Omental fat pad (tissue), 4 donors: ENCODE data around the gene CRBN. TPM values are rescaled to one million over a fixed set of nuclear protein-coding genes. Genes with fewer than 3 reads are reported as not detected.

ENCODE experiments used
- ATAC-seq: fragments of 150-250 bp; one replicate; pipeline ENCODE4 v1.9.1; 2016; ENCODE audit warnings: mild to moderate bottlenecking, moderate library complexity; ENCODE audit not compliant: low FRiP score
- DNase-seq: peaks from one replicate; pipeline ENCODE4 v3.0.0-alpha.2; 2019; ENCODE audit warnings: low spot score
- total RNA-seq, 4 donors: library from RNA; depleted of rRNA; stranded (reverse); fragments of >200 nt; gene quantifications; one replicate each; pipeline ENCODE4 v1.1.0, GENCODE V29; 2016
- TF ChIP-seq, protein P1 (sequence below), 3 donors: fragments of 450-650 bp; IDR thresholded peaks; one replicate each; pipeline ENCODE4 v1.5.1; 2016 to 2017; ENCODE audit warnings: antibody characterized with exemption in 3 of 3, mild to moderate bottlenecking in 3 of 3, moderate library complexity in 2 of 3

Gene CRBN
- total RNA-seq, 4 donors from 2014 or later, result 63.2 to 137 (median 69.2) TPM

DNA sequence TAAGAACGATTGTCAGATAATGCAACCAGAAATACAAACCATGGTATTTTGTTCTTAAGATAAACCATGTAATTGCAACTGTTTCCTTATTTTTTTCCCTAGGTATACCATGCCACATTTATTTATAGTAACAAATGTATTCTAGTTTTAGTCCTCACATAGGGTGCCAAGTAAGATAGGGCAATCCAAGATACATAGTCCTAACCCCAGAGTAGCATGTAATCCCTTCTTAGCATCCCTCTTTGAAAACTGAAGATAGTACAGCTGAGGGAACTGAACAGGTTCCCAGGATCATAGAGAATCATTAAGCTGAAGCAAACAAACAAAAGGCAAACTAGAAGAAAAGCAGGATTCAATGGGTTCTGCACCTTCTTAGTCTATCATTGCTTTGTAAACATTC lies 28.0 kb downstream of the CRBN start:
- TF ChIP-seq, protein P1, sequence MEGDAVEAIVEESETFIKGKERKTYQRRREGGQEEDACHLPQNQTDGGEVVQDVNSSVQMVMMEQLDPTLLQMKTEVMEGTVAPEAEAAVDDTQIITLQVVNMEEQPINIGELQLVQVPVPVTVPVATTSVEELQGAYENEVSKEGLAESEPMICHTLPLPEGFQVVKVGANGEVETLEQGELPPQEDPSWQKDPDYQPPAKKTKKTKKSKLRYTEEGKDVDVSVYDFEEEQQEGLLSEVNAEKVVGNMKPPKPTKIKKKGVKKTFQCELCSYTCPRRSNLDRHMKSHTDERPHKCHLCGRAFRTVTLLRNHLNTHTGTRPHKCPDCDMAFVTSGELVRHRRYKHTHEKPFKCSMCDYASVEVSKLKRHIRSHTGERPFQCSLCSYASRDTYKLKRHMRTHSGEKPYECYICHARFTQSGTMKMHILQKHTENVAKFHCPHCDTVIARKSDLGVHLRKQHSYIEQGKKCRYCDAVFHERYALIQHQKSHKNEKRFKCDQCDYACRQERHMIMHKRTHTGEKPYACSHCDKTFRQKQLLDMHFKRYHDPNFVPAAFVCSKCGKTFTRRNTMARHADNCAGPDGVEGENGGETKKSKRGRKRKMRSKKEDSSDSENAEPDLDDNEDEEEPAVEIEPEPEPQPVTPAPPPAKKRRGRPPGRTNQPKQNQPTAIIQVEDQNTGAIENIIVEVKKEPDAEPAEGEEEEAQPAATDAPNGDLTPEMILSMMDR (IDR thresholded peaks at IDR 0.05), result no peak
- no peak for ATAC-seq
- no peak for DNase-seq

DNA sequence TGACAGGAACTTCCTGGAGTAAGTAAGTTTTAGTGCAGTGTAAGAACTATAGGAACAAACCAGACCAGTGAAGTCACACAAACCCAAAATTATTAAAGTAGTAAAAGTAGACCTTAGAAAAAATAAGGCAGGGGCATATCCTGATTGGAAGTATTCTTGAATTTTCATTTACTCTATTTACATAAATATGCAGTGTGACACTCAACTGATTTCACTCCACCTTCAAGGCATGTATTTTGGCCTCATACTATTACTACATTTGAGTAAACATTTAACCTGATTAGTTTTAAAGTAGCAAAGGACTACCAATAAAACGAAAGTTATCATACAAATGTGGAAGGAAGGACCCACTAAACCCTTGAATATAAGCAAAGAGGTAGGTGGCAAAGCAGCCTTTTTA lies 29.9 kb downstream of the CRBN start:
- ATAC-seq (no peak), DNase-seq (no peak)
- TF ChIP-seq, protein P1 (IDR thresholded peaks at IDR 0.05), result no peak

DNA sequence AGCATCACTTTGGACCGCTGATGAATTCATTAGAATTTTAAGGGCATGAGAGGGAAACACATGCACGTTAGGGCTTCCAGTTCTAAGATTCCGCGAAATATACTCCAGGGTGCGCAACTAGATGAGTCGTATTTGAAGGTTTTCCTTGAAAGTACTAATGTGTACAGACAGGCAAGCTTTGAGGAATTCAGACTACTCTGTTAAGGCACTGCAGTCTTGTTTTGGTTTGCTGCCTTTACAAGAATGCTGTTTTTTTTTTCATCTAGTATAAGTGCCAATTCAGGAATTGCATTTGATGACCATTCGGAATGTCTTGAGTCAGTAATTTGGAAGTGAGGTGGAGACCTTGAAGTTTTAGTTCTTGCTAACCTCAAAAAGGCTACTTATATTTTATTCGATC lies 33.7 kb downstream of the CRBN start:
- ATAC-seq (no peak), DNase-seq (no peak)
- TF ChIP-seq, protein P1 (IDR thresholded peaks at IDR 0.05), result no peak

DNA sequence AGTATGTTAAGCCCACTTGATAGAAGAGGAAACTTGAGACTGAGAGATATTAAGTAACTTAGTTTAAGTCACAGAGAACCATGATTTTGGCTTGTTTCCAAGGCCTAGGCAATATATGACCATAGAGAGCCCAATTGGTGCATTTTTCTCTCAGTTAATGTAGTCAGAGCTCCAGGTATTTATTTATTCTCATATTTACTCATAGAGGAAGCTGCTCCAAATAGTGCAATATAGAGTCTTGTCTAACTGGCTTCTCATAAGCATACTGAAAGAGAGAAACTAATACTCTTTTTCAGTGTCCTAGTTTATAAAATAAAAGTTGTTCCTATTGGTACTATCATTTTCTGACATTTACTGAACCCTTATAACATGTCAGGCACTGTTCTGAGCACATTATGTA lies 37.6 kb downstream of the CRBN start:
- DNase-seq (no peak), ATAC-seq (no peak)
- TF ChIP-seq, protein P1 (IDR thresholded peaks at IDR 0.05), result no peak

DNA sequence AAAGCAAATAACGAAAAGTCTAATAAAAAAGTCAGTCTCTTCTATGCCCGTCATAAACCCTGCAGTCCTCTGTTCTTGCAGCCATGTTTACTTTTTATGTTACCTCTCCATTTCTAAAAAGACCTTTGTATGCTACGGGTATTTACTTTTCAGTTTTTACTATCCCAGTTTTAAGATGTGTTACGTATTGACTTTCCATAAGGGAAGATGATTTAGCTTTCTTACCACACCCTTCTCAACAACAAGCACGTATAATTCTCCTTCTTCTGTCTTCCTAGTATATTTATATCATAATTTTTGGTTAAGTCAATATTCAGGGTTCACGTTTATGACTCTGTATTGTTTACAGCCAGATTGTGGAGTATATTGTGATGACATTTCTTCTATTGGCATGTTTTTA lies 42.0 kb downstream of the CRBN start:
- DNase-seq (no peak), ATAC-seq (no peak)
- TF ChIP-seq, protein P1 (IDR thresholded peaks at IDR 0.05), result no peak

DNA sequence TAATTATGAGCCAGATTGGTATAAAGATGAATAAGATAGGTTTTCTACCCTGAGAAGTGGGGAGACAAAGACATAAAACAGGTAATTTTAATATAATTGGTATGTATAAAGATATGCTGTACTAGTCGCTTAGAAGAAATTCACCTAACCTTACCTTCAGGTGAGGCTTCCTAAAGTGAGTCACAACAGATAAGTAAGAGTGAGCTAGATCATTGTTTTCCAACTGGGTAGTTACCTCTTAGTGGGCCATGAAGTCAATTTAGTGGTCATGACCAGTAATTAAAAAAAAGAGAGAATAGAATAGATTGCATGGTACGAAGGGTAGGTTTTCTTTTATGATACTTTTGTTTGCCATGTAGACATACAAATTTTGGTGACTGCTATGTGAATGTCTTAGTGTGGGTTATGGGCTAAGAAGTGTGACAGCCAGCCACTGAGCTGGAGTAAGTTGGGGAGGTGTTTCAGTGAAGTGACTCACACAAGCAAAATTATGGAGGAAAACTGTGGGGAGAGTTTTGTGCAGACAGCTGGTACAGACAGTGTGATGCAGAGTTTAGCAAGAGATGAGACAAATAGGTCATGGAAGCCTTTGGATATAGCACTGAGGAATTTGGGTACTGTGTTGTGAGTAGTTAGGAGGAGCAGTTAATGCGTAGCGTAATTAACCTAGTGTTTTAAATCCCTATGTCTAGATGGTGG lies 44.6 kb downstream of the CRBN start:
- no peak for DNase-seq

DNA sequence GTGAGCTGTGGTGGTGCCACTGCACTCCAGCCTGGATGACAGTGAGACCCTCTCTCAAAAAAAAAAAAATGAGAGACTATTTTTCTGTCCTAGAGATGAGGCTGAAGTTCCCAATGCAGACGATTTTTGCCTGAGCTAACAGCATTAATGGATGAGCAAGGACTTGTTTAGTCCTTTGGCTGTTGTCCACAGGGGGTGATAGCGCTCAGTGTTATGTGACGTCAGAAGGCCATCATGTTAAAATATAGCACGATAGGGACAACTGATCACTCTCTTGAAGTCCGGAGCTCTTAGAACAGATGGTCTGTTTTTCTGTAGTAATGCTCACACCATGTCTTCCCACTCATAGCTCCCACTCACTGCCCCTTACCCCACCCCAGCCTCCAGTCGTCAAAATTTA lies 46.0 kb downstream of the CRBN start:
- TF ChIP-seq, protein P1 (IDR thresholded peaks at IDR 0.05), result no peak
- ATAC-seq, result no peak

More for the DNA sequence above, 44.6 kb downstream of the CRBN start:
- TF ChIP-seq, protein P1 (IDR thresholded peaks at IDR 0.05), result no peak
- no peak for ATAC-seq

More for the DNA sequence above, 46.0 kb downstream of the CRBN start:
- no peak for DNase-seq
